Psoas muscle (tissue), 8 donors: ENCODE results near the gene NFKB1. TPM values are rescaled to one million over a fixed set of nuclear protein-coding genes. Genes with fewer than 3 reads are reported as not detected.

Source experiments
- ATAC-seq, 4 donors: fragments of 200-7000 bp; cut with Tn5 transposase; one replicate each; pipeline ENCODE4 v1.9.1; 2020; ENCODE audit warnings: moderate library complexity in 3 of 4, mild to moderate bottlenecking in 2 of 4
- DNase-seq, 2 donors: peaks; one replicate each; pipeline ENCODE4 v3.0.0-alpha.2; 2020
- H3K27ac ChIP-seq: fragments of 200-600 bp; one replicate; pipeline ENCODE4 v1.8.0; 2022
- H3K27me3 ChIP-seq, 3 donors: fragments of 200-600 bp in 1 of 3; one replicate each; pipeline versions ENCODE4 v1.6.1 to v1.8.0; 2013 to 2022; ENCODE audit warnings: low read length in 2 of 3, mild to moderate bottlenecking in 2 of 3, moderate library complexity in 1 of 3; ENCODE audit not compliant: insufficient read depth in 3 of 3
- H3K36me3 ChIP-seq, 2 donors: fragments of 200-600 bp in 1 of 2; one replicate each; pipeline versions ENCODE4 v1.6.1 to v1.8.0; 2013 to 2022; ENCODE audit warnings: low read depth in 1 of 2, mild to moderate bottlenecking in 1 of 2, moderate library complexity in 1 of 2; ENCODE audit not compliant: insufficient read depth in 1 of 2
- H3K4me1 ChIP-seq: fragments of 200-600 bp; one replicate; pipeline ENCODE4 v1.8.0; 2022
- H3K4me3 ChIP-seq: fragments of 200-600 bp; one replicate; pipeline ENCODE4 v1.8.0; 2022; ENCODE audit warnings: mild to moderate bottlenecking
- H3K9me3 ChIP-seq: fragments of 200-600 bp; one replicate; pipeline ENCODE4 v1.8.0; 2022
- CTCF ChIP-seq: fragments of 200-600 bp; IDR thresholded peaks from one replicate; pipeline ENCODE4 v1.8.0; 2022; ENCODE audit warnings: antibody characterized with exemption
- WGBS, 3 donors: extraction: QIAGEN DNeasy Blood & Tissue Kit; methylation state at CpG; one replicate each; pipeline versions ENCODE4 v1.1.6 to v1.1.7; 2013; 5-methylcytosine and 5-hydroxymethylcytosine counted together
- intact Hi-C, 2 donors: fragments of 100-400 bp; cut with DNase I; formaldehyde crosslinking; loops; one replicate each; pipeline versions ENCODE4 v1.11.0 to v1.14.2; 2022
- polyA plus RNA-seq, 3 donors: library from polyadenylated mRNA; stranded (reverse); fragments of 200-250 nt; gene quantifications; one replicate each; pipeline ENCODE4 v1.2.3, GENCODE V29; 2013
- total RNA-seq, 4 donors: library from RNA; stranded (reverse); fragmentation: NEBNext Ultra II Directional in 2 of 4; extraction: Animal tissue kit (Norgen Biotek cat#: 25700) in 2 of 4; gene quantifications; one replicate each; pipeline versions ENCODE4 v1.2.1 to v1.2.4, GENCODE V29; 2021 to 2023
- donor health status: healthy with polysubstance abuse.
- donor health status: DM: no; HTN: no; CAD: no; lungs with moderate emphysema.
- donor health status: Bipolar disorder and iron deficiency.
- donor health status: healthy.
- donor health status: DM: yes; HTN: yes; CAD: no.
- donor health status: DM: no; HTN: no; CAD: no.
- donor health status: DM: no; HTN: no; CAD: no.
- donor health status: DM: yes; HTN: yes; CAD: no.

NFKB1 gene
- total and polyA plus RNA-seq, 7 donors: 11.7 to 47.5 (median 20.1) TPM

- ATAC-seq: no peak
- no peak for DNase-seq
- WGBS, 3 donors: 85 to 92% (median 89%) methylated on average over 4 of the region's 4 CpGs
- Histone ChIP-seq H3K27me3 (no peaks in the 10 kb centered on the region), H3K4me1 (peaks cover 8% of the 10 kb centered on the region), H3K36me3 (no peaks in the 10 kb centered on the region), H3K9me3 (no peaks in the 10 kb centered on the region), H3K27ac (no peak overlapping the region), H3K4me3 (no peak overlapping the region)
- intact Hi-C loops: loop anchor here (5.0 kb wide), 3 partner anchors 177 to 478 kb away; partner anchors contain the start of gene BDH2 (in 1 of the 2)
- no peak for TF ChIP-seq CTCF
Observed at GRCh38 chr4:102624505-102624904, 123.3 kb downstream of the NFKB1 start.

DNA sequence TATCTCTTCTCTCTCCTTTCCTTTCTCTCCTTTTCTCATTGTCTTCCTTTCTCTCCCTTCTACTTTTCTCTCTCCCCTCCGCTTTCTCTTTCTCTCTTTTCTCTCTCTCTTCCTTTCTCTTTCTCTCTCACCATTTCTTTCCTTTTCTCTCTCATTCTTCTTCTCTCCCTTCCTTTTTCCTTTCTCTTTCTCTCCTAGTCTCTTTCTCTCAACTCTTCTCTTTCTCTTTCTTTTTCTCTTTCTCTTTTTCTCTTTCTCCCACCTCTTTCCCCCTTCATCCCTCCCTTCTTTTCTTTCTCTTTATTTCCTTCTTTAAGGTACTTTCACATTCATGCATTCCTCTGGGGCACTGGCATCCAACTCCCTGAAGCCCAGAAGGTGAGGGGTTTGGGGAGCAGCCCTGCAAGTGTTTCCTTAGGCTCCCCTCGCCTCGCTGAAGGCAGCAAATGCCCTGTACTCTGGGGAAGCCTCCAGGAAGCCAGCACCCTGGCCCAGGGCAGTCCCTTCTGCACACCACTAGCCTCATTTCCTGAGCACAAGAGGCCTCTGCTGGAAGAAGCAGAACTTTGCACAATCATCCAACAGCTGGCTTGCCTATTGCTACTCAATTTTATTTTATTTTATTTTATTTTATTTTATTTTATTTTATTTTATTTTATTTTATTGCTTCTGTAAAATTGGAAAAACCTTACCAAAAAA is 124.2 kb downstream of the NFKB1 start:
- WGBS, 3 donors: 50 to 55% (median 55%) methylated on average over 3 of the region's 3 CpGs
- peaks cover 6% of the 10 kb centered on the region for H3K4me1 ChIP-seq
- no peaks in the 10 kb centered on the region for H3K27me3 ChIP-seq
- DNase-seq (peak in 1 of 2 donors; percentile 33), ATAC-seq (peak in 3 of 4 donors; percentile 30 to 56 (median 46))
- TF ChIP-seq CTCF: peak; percentile 38
- H3K36me3 ChIP-seq: no peaks in the 10 kb centered on the region
- H3K4me3 ChIP-seq: no peak overlapping the region
- H3K9me3 ChIP-seq: no peaks in the 10 kb centered on the region
- intact Hi-C loops: no loop called here
- H3K27ac ChIP-seq: no peak overlapping the region

GRCh38 chr4:102627831-102628523 is 126.8 kb downstream of the NFKB1 start:
- 71 to 78% (median 76%) methylated on average over 3 of the region's 3 CpGs for WGBS, 3 donors
- H3K36me3 ChIP-seq: peaks cover 0 to 6% of the 10 kb centered on the region in 2 donors
- TF ChIP-seq CTCF: no peak
- H3K9me3 ChIP-seq: no peaks in the 10 kb centered on the region
- H3K27me3 ChIP-seq: no peaks in the 10 kb centered on the region
- peak in 1 of 4 donors; percentile 30 for ATAC-seq
- no peak overlapping the region for H3K27ac ChIP-seq
- no peaks in the 10 kb centered on the region for H3K4me1 ChIP-seq
- no peak for DNase-seq
- H3K4me3 ChIP-seq: no peak overlapping the region
- intact Hi-C loops: no loop called here

GRCh38 chr4:102629673-102630072 is 128.5 kb downstream of the NFKB1 start:
- Histone ChIP-seq H3K4me3 (no peak overlapping the region), H3K27me3 (no peaks in the 10 kb centered on the region), H3K27ac (no peak overlapping the region), H3K4me1 (no peaks in the 10 kb centered on the region), H3K36me3 (peaks cover 0 to 11% of the 10 kb centered on the region in 2 donors), H3K9me3 (no peaks in the 10 kb centered on the region)
- intact Hi-C loops: no loop called here
- TF ChIP-seq CTCF: no peak
- WGBS, 3 donors: 83 to 88% (median 86%) methylated on average over 13 of the region's 13 CpGs
- ATAC-seq (no peak), DNase-seq (no peak)
